Stimulated activated CD4-positive, alpha-beta T cell treated with anti-CD3 and anti-CD28 coated beads, Interleukin-4, amount 100 ng/mL, for 1 hour (primary cell): ENCODE results near the gene KLK15.

Source experiments
- DNase-seq: peaks from one replicate; pipeline ENCODE4 v3.0.0-alpha.2; 2020

The KLK15 gene

GRCh38 chr19:50833117-50833801 lies at the start of gene KLK15:
KLK15 (minus strand) TSS chr19:50833574; CDS start chr19:50831492, 2,082 bp downstream.
- no peak for DNase-seq

- DNase-seq = no peak
These were observed 48.8 kb upstream of the KLK15 start for GRCh38 chr19:50882188-50882587.

- DNase-seq = no peak
These were observed 46.9 kb upstream of the KLK15 start for GRCh38 chr19:50880241-50880640.

- DNase-seq = no peak
These were observed 45.5 kb upstream of the KLK15 start for GRCh38 chr19:50878851-50879250.

- DNase-seq = no peak
These were observed 44.0 kb upstream of the KLK15 start for GRCh38 chr19:50877338-50877737.

GRCh38 chr19:50876456-50876855 lies 43.1 kb upstream of the KLK15 start:
- DNase-seq = no peak

GRCh38 chr19:50875795-50876422 lies 42.5 kb upstream of the KLK15 start:
- DNase-seq = no peak

GRCh38 chr19:50874211-50874610 lies 40.8 kb upstream of the KLK15 start:
- no peak for DNase-seq

- DNase-seq = no peak
These were observed 39.7 kb upstream of the KLK15 start, which contains the start of gene KLK2 for GRCh38 chr19:50873056-50873455. KLK2 (plus strand) TSS chr19:50873439; CDS start chr19:50873474, 35 bp downstream.

GRCh38 chr19:50870417-50871089 lies 37.2 kb upstream of the KLK15 start:
- DNase-seq = peak; percentile 15

GRCh38 chr19:50869479-50869878 lies 36.1 kb upstream of the KLK15 start:
- DNase-seq = no peak

- no peak for DNase-seq
These were observed 28.3 kb upstream of the KLK15 start for GRCh38 chr19:50861496-50862286.

- DNase-seq = no peak
These were observed 27.6 kb upstream of the KLK15 start for GRCh38 chr19:50861010-50861409.

GRCh38 chr19:50859849-50860248 lies 26.5 kb upstream of the KLK15 start:
- DNase-seq = no peak

GRCh38 chr19:50858886-50859285 lies 25.5 kb upstream of the KLK15 start:
- no peak for DNase-seq

GRCh38 chr19:50857366-50857765 lies 24.0 kb upstream of the KLK15 start:
- no peak for DNase-seq

GRCh38 chr19:50854636-50855410 lies 21.4 kb upstream of the KLK15 start, which contains the start of gene KLK3:
KLK3 (plus strand) TSS chr19:50854915; CDS start chr19:50854956, 41 bp downstream.
- DNase-seq = no peak

GRCh38 chr19:50851620-50852019 lies 18.2 kb upstream of the KLK15 start:
- DNase-seq = no peak

GRCh38 chr19:50850738-50851137 lies 17.4 kb upstream of the KLK15 start:
- DNase-seq = no peak

- no peak for DNase-seq
These were observed 11.0 kb upstream of the KLK15 start for GRCh38 chr19:50844296-50844935.

GRCh38 chr19:50843701-50844221 lies 10.4 kb upstream of the KLK15 start:
- DNase-seq = no peak
